ENCODE data around the gene ESRP2.

DNA sequence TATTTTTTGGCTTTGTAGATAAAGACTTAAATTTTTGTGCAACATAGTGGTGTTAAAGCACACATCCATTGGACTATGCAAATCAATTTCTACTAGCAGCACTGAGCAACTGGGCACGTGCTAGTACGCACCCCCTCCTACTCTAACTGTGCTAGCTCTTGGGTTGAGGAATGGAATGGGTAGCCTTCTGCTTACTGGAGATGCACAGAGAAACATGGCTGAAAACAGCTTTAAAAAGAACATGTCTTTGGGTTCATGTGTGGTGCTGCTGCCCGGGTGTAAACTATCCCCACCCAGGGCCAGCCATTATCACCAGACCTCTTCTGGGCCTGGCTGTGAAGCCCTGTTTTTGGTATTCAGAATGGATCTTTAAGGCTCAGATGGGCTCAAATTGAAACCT, 7.3 kb downstream of the ESRP2 start:
- TF ChIP-seq POLR2A (IDR thresholded peaks at IDR 0.05), result no peak
- TF ChIP-seq, protein P1, sequence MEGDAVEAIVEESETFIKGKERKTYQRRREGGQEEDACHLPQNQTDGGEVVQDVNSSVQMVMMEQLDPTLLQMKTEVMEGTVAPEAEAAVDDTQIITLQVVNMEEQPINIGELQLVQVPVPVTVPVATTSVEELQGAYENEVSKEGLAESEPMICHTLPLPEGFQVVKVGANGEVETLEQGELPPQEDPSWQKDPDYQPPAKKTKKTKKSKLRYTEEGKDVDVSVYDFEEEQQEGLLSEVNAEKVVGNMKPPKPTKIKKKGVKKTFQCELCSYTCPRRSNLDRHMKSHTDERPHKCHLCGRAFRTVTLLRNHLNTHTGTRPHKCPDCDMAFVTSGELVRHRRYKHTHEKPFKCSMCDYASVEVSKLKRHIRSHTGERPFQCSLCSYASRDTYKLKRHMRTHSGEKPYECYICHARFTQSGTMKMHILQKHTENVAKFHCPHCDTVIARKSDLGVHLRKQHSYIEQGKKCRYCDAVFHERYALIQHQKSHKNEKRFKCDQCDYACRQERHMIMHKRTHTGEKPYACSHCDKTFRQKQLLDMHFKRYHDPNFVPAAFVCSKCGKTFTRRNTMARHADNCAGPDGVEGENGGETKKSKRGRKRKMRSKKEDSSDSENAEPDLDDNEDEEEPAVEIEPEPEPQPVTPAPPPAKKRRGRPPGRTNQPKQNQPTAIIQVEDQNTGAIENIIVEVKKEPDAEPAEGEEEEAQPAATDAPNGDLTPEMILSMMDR (IDR thresholded peaks at IDR 0.05 in 4 of 5, conservative IDR thresholded peaks at IDR 0.05 in 1 of 5), result no peak
